ENCODE data around the gene CRTC2. TPM values are rescaled to one million over a fixed set of nuclear protein-coding genes. Genes with fewer than 3 reads are reported as not detected.

Gene CRTC2
- total RNA-seq, 4 donors from 2014 or later: 17.7 to 95.5 (median 18.0) TPM

GRCh38 chr1:153929981-153930948 is 28.1 kb downstream of the CRTC2 start:
- no peak for TF ChIP-seq CTCF (IDR thresholded peaks at IDR 0.05; ENCODE audit: low read depth)

GRCh38 chr1:153929426-153929825 is 29.0 kb downstream of the CRTC2 start:
- no peak for TF ChIP-seq CTCF (IDR thresholded peaks at IDR 0.05; ENCODE audit: low read depth)

GRCh38 chr1:153928791-153929341 is 29.5 kb downstream of the CRTC2 start:
- TF ChIP-seq CTCF (IDR thresholded peaks at IDR 0.05; ENCODE audit: low read depth): no peak

DNA sequence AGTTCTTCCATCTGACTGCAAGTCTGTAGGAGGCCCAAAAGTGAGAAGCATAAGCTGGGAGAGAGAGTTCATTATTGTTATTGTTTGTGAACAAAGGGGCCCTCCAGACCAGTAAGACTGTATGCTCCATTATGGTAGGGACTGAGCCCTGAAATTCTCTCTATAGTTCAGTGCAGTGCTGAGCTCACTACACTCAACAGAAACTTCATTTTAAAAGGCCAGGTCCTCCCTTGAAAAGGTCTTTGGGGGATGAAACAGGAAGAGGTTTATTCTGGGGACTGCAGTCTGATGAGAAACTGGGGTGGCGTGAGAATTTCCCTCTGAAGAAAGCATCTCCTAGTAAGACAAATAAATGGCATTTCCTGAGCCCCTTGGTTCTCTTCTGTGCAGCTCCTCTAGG is 30.2 kb downstream of the CRTC2 start:
- TF ChIP-seq CTCF (IDR thresholded peaks at IDR 0.05; ENCODE audit: low read depth): no peak

DNA sequence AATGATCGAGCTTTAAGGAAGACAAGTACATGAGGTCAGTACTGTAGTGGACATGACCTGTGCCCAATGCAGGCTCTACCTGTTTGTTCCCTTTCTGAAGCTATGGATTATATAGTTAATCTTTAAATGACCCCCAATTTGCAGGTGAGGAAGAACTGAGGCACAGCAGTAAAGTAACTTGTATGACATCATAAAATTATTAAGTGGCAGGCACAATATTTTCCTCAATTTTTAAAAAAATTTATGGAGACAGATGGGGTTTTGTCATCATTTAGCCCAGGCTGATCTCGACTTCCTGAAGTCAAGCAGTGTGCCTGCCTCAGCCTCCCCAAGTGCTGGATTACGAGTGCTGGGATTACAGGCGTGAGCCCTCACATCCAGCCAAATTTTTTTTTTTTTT is 32.0 kb downstream of the CRTC2 start:
- TF ChIP-seq CTCF (IDR thresholded peaks at IDR 0.05; ENCODE audit: low read depth): no peak

DNA sequence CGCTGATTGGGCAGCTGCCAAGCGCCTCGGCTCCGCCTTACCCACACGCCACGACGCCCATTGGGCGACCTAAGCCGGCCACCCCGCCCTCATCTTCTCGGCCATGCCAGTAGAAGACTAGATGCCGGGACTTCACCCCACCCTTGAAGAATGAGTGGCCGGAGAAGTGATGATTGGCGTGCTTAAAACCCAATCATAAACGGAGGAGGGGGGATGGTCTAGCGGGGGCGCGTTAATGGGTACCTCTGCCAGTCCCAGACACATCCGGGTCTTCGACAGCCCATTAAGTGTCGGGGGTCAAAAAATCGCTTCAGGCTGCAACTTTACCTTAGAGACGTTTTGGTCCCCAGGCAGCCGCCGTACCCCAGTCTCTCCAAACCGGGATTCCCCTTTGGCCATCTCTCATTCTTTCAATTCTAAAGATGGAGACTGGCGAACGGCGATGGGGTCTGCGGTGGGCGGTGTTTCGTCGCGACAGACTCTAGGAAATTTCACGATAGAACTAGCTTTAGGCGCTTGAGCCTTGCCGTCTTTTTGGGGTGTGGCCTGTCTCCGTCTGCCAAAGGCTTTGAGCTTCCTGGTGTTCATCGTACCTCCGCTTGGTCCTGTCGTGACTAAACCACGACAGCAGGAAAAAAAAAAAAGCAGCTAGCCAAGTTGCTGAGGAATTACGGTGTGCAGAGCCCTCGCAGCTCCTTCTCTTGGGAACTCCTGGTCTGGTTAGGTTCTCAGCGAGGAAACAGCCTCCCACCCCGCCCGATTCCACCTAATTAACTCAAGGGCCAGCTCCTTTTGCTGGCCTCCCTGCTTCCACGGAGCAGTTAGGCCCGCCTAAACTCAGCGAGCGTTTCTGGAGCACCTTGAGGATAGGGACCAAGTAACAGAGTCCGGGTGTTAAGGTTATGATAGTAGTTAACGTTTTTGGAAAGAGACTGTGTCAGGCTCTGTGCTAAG is 35.2 kb downstream of the CRTC2 start, which contains the start of gene GATAD2B:
Gene GATAD2B (minus strand): TSS at position 1 of the 954 bp plus-strand sequence. CDS start 94,625 bp downstream, outside the sequence.
- TF ChIP-seq CTCF (IDR thresholded peaks at IDR 0.05; ENCODE audit: low read depth): no peak

Measured in subcutaneous adipose tissue (tissue), 4 donors.